Measurements from ENCODE around the gene PARP3. TPM values are rescaled to one million over a fixed set of nuclear protein-coding genes. Genes with fewer than 3 reads are reported as not detected.

The PARP3 gene
- total RNA-seq, 1 experiment from 2014 or later = 17.5 TPM

DNA sequence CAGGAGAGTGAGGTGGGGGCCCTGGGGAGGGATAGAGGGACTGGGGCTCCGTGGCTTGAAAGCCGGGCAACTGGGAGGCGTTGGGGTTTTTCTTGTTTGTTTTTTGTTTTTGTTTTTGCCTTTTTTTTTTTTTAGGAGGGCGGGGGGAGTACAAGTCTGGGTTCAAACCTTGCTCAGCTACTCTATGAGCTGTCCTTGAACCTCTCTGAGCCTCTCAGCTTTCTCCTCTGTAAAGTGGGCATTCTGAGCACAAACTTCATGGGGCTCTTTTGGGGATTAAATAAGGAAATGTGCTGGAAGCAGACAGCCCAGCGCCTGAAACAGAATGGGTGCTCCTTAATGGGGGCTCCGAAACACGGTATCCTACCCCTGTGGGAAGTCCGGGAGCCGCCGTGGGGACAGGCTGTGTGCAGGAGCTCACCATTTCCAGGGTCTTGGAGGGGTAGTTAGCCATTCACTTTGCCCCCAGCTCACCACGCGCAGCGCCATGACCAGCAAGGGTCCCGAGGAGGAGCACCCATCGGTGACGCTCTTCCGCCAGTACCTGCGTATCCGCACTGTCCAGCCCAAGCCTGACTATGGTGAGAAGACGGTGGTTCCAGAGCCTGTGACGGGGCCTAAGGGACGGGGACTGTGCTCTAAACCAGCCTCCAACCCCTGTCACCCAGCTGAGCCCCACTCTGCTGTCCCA is 41.6 kb downstream of the PARP3 start:
- intact Hi-C loops (cut with micrococcal nuclease) = loop anchor here (5.0 kb wide), 1 partner anchor 266 kb away; no protein-coding TSS in a partner anchor
- no peak for ATAC-seq
- ChIA-PET CTCF (interaction anchor here (0.9 to 3.3 kb wide), 8 partner anchors 7 to 265 kb away, joined by 4 to 47 read pairs (median 8); partner anchors contain the start of genes ABHD14A, ABHD14B, PARP3 and RPL29), RAD21 (ENCODE audit: low non-redundant PET in 1 of 2, low total read pairs in 2 of 2, uncharacterized antibody in 2 of 2, unreplicated experiment in 2 of 2) (interaction anchor here in 1 of 2 experiments (1.1 kb wide), 1 partner anchor 10 kb away, joined by 3 read pairs; no protein-coding TSS in a partner anchor), POLR2A (interaction anchor here (0.7 to 4.3 kb wide), 10 partner anchors 7 to 213 kb away, joined by 3 to 47 read pairs (median 6); partner anchors contain the start of genes ABHD14A, ABHD14B, PARP3 and RPL29)
- peak overlapping the region; percentile 98 for H3K4me2 ChIP-seq (ENCODE audit: low read length)
- BruUV-seq (replicated peaks) = TSS peak; percentile 93
- H3K4me1 ChIP-seq (ENCODE audit: control insufficient read depth in 1 of 2, insufficient read depth in 2 of 2, low read length in 2 of 2) = peaks cover 24 to 56% of the 10 kb centered on the region in 2 experiments
- H3K79me2 ChIP-seq (ENCODE audit: insufficient read depth, low read length) = peaks cover 12% of the 10 kb centered on the region
- H4K20me1 ChIP-seq (ENCODE audit: insufficient read depth) = no peaks in the 10 kb centered on the region
- peak overlapping the region; percentile 82 for H3K27ac ChIP-seq (ENCODE audit: low read depth, low read length)
- H2AFZ ChIP-seq (ENCODE audit: low read depth, low read length, poor library complexity, severe bottlenecking) = no peak overlapping the region
- no peaks in the 10 kb centered on the region for H3K36me3 ChIP-seq (ENCODE audit: control insufficient read depth in 1 of 2, insufficient read depth in 2 of 2, low read length in 2 of 2)
- no peaks in the 10 kb centered on the region for H3K9me3 ChIP-seq (ENCODE audit: control insufficient read depth in 1 of 2, insufficient read depth in 1 of 2, low read depth in 1 of 2, low read length in 2 of 2)
- TF ChIP-seq JUND (IDR thresholded peaks at IDR 0.05) = no peak
- TF ChIP-seq, protein P1, sequence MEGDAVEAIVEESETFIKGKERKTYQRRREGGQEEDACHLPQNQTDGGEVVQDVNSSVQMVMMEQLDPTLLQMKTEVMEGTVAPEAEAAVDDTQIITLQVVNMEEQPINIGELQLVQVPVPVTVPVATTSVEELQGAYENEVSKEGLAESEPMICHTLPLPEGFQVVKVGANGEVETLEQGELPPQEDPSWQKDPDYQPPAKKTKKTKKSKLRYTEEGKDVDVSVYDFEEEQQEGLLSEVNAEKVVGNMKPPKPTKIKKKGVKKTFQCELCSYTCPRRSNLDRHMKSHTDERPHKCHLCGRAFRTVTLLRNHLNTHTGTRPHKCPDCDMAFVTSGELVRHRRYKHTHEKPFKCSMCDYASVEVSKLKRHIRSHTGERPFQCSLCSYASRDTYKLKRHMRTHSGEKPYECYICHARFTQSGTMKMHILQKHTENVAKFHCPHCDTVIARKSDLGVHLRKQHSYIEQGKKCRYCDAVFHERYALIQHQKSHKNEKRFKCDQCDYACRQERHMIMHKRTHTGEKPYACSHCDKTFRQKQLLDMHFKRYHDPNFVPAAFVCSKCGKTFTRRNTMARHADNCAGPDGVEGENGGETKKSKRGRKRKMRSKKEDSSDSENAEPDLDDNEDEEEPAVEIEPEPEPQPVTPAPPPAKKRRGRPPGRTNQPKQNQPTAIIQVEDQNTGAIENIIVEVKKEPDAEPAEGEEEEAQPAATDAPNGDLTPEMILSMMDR (IDR thresholded peaks at IDR 0.05 in 2 of 3, conservative IDR thresholded peaks at IDR 0.05 in 1 of 3; ENCODE audit: borderline replicate concordance in 1 of 3, insufficient read depth in 1 of 3, low read depth in 2 of 3, low read length in 2 of 3) = no peak
- no peak for TF ChIP-seq FOSL1 (IDR thresholded peaks at IDR 0.05; ENCODE audit: low read depth)
- TF ChIP-seq ZNF274 (IDR thresholded peaks at IDR 0.05; ENCODE audit: low read depth, low read length) = no peak
- TF ChIP-seq ELF1 (IDR thresholded peaks at IDR 0.05; ENCODE audit: borderline replicate concordance, low read depth) = no peak
- no peak for TF ChIP-seq POLR2A (IDR thresholded peaks at IDR 0.05; ENCODE audit: borderline replicate concordance, extremely low read depth, insufficient read depth, insufficient read length)
- H3K4me3 ChIP-seq (replicated peaks in 1 of 2; ENCODE audit: low read depth in 1 of 2, low read length in 2 of 2) = peak overlapping the region; percentile 75 to 86
- no peak for DNase-seq (ENCODE audit: low read depth, low spot score)
- H3K27me3 ChIP-seq (ENCODE audit: insufficient read depth, low read length) = no peaks in the 10 kb centered on the region
- peak overlapping the region; percentile 79 for H3K9ac ChIP-seq (ENCODE audit: low read length)
- H3K9me2 ChIP-seq (ENCODE audit: insufficient read depth) = no peaks in the 10 kb centered on the region
